Stimulated activated naive CD8-positive, alpha-beta T cell treated with anti-CD3 and anti-CD28 coated beads, Interleukin-15, amount 100 ng/mL, for 72 hours (primary cell): ENCODE results near the gene GRB2.

Source experiments
- ATAC-seq: fragments of 150-1000 bp; cut with Tn5 transposase; 2 replicates; pipeline ENCODE4 v1.10.0; 2021; ENCODE audit warnings: mild to moderate bottlenecking, moderate library complexity
- DNase-seq, 2 donors: peaks; one replicate each; pipeline ENCODE4 v3.0.0; 2021 to 2022
- H3K27ac Mint-ChIP-seq, 2 donors: one replicate each; pipeline ENCODE4 v1.8.0; 2022; ENCODE audit warnings: mild to moderate bottlenecking in 2 of 2, mixed read lengths in 2 of 2, moderate library complexity in 2 of 2
- H3K27me3 Mint-ChIP-seq: one replicate; pipeline ENCODE4 v1.8.0; 2022; ENCODE audit warnings: mixed read lengths
- H3K4me1 Mint-ChIP-seq: one replicate; pipeline ENCODE4 v1.8.0; 2022; ENCODE audit warnings: mild to moderate bottlenecking, mixed read lengths
- H3K4me3 Mint-ChIP-seq, 2 donors: one replicate each; pipeline ENCODE4 v1.8.0; 2022; ENCODE audit warnings: mild to moderate bottlenecking in 2 of 2, mixed read lengths in 2 of 2, moderate library complexity in 1 of 2
- H3K9me3 Mint-ChIP-seq, 2 donors: one replicate each; pipeline ENCODE4 v1.8.0; 2022; ENCODE audit warnings: mixed read lengths in 2 of 2

Gene GRB2

DNA sequence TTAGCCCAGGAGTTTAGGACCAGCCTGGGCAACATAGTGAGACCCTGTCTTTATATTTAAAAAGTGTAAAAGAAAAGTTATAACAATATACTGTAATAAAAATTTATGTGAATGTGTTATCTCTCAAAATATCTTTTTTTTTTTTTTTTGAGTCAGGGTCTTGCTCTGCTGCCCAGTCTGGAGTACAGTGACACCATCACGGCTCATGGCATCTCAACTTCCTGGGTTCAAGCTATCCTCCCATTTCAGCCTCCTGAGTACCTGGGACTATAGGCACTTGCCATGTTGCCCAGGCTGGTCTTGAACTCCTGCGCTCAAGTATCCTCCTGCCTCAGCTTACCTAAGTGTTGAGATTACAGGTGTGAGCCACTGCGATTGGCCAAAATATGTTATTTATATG, 70.8 kb downstream of the GRB2 start:
- H3K27ac Mint-ChIP-seq = no peak overlapping the region
- peaks cover 85% of the 10 kb centered on the region for H3K4me1 Mint-ChIP-seq
- no peak overlapping the region for H3K4me3 Mint-ChIP-seq

DNA sequence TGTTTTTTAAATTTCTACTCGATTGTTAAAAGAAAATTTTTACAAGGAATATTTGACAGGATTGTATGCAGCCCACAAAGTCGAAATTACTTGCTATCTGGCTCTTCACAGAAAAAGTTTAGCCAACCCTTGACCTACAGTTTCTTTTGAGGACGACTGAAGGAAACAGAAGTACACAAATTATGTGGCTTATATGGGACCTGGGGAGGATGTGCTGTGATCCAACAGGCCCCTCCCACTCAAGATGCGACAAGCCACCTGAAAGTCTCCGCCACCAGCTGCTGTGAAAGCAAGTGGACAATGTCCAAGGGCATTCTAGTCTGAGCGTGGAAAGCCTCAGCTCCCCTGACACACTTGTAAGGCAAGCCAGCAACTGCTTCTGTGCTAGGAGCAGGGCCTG, 73.8 kb downstream of the GRB2 start:
- no peak for DNase-seq
- no peaks in the 10 kb centered on the region for H3K9me3 Mint-ChIP-seq
- H3K4me3 Mint-ChIP-seq = no peak overlapping the region
- peaks cover 73% of the 10 kb centered on the region for H3K4me1 Mint-ChIP-seq
- peak overlapping the region in 1 of 2 donors; percentile 25 for H3K27ac Mint-ChIP-seq
- no peak for ATAC-seq
- no peaks in the 10 kb centered on the region for H3K27me3 Mint-ChIP-seq

More for the DNA sequence above, 70.8 kb downstream of the GRB2 start:
- H3K27me3 Mint-ChIP-seq = no peaks in the 10 kb centered on the region
- no peak for DNase-seq
- ATAC-seq = no peak
- no peaks in the 10 kb centered on the region for H3K9me3 Mint-ChIP-seq

- peak overlapping the region in 1 of 2 donors; percentile 54 for H3K27ac Mint-ChIP-seq
- no peaks in the 10 kb centered on the region for H3K9me3 Mint-ChIP-seq
- peaks cover 70% of the 10 kb centered on the region for H3K4me1 Mint-ChIP-seq
- no peaks in the 10 kb centered on the region for H3K27me3 Mint-ChIP-seq
- ATAC-seq (no peak), DNase-seq (no peak)
- H3K4me3 Mint-ChIP-seq = no peak overlapping the region
Observed at GRCh38 chr17:75327757-75328156, 77.7 kb downstream of the GRB2 start.

DNA sequence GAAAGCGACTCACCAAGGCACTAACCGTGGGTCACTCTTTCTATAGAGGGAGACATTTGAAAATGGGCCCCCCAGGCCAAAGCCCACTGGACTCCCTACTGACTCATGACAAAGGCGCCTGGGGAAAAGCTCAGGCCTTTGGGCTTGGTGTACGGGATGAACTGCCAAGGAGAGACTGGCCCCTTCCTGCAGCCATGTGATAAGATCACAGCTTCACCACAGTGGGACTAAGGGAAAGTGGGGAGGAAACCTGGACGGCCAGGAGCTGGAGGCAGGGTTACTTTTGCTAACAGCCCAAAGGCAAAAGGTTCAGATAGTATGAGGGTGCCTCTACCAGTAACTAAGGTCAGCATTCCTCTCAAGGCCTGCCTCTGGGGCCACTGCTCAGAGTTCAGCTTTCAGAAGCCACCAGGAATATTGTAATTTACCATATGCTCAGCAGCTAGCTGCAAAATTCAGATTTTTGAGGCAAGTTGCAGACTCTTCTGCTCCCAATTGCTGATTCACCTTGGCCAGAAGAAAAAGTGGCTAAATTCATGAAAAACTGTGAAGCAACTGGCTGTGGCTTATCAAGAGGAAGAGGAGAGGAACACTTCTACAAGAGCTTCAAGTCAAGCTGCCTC, 79.1 kb downstream of the GRB2 start:
- Mint-ChIP-seq H3K4me3 (no peak overlapping the region), H3K27ac (peak overlapping the region in 1 of 2 donors; percentile 50)
- DNase-seq = no peak

GRCh38 chr17:75325827-75326225, 79.7 kb downstream of the GRB2 start:
- Mint-ChIP-seq H3K4me3 (no peak overlapping the region), H3K4me1 (peaks cover 56% of the 10 kb centered on the region), H3K9me3 (no peaks in the 10 kb centered on the region), H3K27me3 (no peaks in the 10 kb centered on the region), H3K27ac (peak overlapping the region; percentile 27 to 50)
- ATAC-seq (no peak), DNase-seq (no peak)

More for the DNA sequence above, 79.1 kb downstream of the GRB2 start:
- Mint-ChIP-seq H3K4me1 (peaks cover 57% of the 10 kb centered on the region), H3K9me3 (no peaks in the 10 kb centered on the region), H3K27me3 (no peaks in the 10 kb centered on the region)
- ATAC-seq = no peak

DNA sequence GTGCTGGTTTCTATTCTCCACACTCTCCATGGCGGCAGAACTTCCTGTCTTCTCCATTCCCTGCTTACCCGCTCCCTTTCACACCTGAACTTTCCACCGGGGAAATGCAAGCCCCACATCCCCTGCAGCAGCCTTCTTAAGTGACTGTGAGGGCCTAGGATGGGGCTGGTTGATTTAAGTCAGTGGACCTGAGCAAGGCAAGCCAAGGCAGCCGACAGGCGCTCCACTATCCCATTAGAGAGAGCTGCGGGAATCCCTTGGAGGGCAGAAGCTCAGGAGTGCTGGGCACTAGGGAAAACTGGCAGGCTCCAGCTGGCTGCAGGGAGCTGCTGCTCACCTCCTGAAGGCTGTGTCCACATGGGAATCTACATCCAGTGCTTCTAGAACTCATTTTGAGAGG, 80.1 kb downstream of the GRB2 start:
- Mint-ChIP-seq H3K4me3 (no peak overlapping the region), H3K27me3 (no peaks in the 10 kb centered on the region), H3K9me3 (no peaks in the 10 kb centered on the region), H3K27ac (peak overlapping the region; percentile 16 to 72), H3K4me1 (peaks cover 51% of the 10 kb centered on the region)
- ATAC-seq (no peak), DNase-seq (no peak)

- Mint-ChIP-seq H3K27ac (no peak overlapping the region), H3K9me3 (no peaks in the 10 kb centered on the region), H3K4me1 (peaks cover 44% of the 10 kb centered on the region), H3K4me3 (no peak overlapping the region), H3K27me3 (no peaks in the 10 kb centered on the region)
- no peak for ATAC-seq
- no peak for DNase-seq
Observed at GRCh38 chr17:75321506-75321905, 84.0 kb downstream of the GRB2 start.

GRCh38 chr17:75319904-75320691, 85.4 kb downstream of the GRB2 start:
- no peak for ATAC-seq
- H3K4me3 Mint-ChIP-seq = no peak overlapping the region
- DNase-seq = no peak
- H3K4me1 Mint-ChIP-seq = peaks cover 44% of the 10 kb centered on the region
- H3K9me3 Mint-ChIP-seq = no peaks in the 10 kb centered on the region
- no peaks in the 10 kb centered on the region for H3K27me3 Mint-ChIP-seq
- H3K27ac Mint-ChIP-seq = peak overlapping the region in 1 of 2 donors; percentile 89

GRCh38 chr17:75318615-75319222, 86.8 kb downstream of the GRB2 start:
- Mint-ChIP-seq H3K9me3 (no peaks in the 10 kb centered on the region), H3K4me3 (no peak overlapping the region), H3K4me1 (peaks cover 53% of the 10 kb centered on the region), H3K27ac (peak overlapping the region in 1 of 2 donors; percentile 87), H3K27me3 (no peaks in the 10 kb centered on the region)
- no peak for ATAC-seq
- DNase-seq = no peak

GRCh38 chr17:75318211-75318610, 87.3 kb downstream of the GRB2 start:
- Mint-ChIP-seq H3K4me1 (peaks cover 53% of the 10 kb centered on the region), H3K9me3 (no peaks in the 10 kb centered on the region), H3K27ac (peak overlapping the region in 1 of 2 donors; percentile 78), H3K4me3 (no peak overlapping the region), H3K27me3 (no peaks in the 10 kb centered on the region)
- no peak for DNase-seq
- ATAC-seq = no peak

DNA sequence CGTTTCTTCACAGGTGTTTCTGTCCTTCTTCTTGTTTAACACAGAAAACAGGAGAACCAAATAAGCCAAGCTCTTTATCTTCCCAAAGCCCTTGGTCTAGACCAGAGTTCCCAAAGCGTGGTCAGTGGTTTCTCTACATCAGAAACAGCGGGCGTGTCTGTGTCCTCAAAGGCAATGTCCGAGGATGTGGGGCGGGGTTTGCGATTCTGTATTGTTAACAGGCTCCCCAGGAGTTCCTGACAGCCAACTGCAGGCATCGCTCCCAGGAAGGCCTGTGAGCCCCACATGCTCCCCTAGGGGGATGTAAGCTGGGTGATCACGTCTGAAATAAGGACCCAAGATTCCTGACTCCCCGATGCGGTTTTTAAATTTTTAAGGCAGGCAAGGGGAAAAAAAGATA, 87.8 kb downstream of the GRB2 start:
- Mint-ChIP-seq H3K4me1 (peaks cover 54% of the 10 kb centered on the region), H3K27me3 (no peaks in the 10 kb centered on the region), H3K27ac (peak overlapping the region; percentile 12 to 21), H3K9me3 (no peaks in the 10 kb centered on the region), H3K4me3 (peak overlapping the region in 1 of 2 donors; percentile 10)
- DNase-seq (no peak), ATAC-seq (no peak)

DNA sequence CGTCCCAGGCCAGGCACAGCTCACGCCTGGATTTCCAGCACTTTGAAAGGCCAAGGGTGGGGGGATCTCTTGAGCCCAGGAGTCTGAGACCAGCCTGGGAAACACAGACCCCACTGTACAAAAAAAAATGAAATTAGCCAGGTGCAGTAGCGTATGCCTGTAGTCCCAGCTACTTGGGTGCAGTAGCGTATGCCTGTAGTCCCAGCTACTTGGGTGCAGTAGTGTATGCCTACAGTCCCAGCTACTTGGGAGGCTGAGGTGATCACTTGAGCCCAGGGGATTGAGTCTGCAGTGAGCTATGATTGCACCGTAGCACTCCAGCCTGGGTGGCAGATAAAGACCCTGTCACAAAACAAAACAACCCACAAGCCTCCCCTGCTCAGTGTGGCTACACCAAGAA, 89.2 kb downstream of the GRB2 start:
- Mint-ChIP-seq H3K4me3 (peak overlapping the region; percentile 19 to 44), H3K9me3 (no peaks in the 10 kb centered on the region), H3K27ac (peak overlapping the region; percentile 72 to 80), H3K4me1 (peaks cover 59% of the 10 kb centered on the region), H3K27me3 (no peaks in the 10 kb centered on the region)
- DNase-seq (no peak), ATAC-seq (peak; percentile 35)

GRCh38 chr17:75315541-75316243, 89.8 kb downstream of the GRB2 start:
- H3K4me1 Mint-ChIP-seq = peaks cover 59% of the 10 kb centered on the region
- H3K27me3 Mint-ChIP-seq = no peaks in the 10 kb centered on the region
- no peaks in the 10 kb centered on the region for H3K9me3 Mint-ChIP-seq
- H3K27ac Mint-ChIP-seq = peak overlapping the region; percentile 74 to 80
- DNase-seq (no peak), ATAC-seq (peak; percentile 68)
- H3K4me3 Mint-ChIP-seq = peak overlapping the region; percentile 19 to 54

GRCh38 chr17:75313941-75314551, 91.4 kb downstream of the GRB2 start:
- ATAC-seq (peak; percentile 69), DNase-seq (no peak)
- Mint-ChIP-seq H3K27me3 (no peaks in the 10 kb centered on the region), H3K4me3 (peak overlapping the region; percentile 12 to 28), H3K27ac (peak overlapping the region; percentile 76 to 81), H3K4me1 (peaks cover 66% of the 10 kb centered on the region), H3K9me3 (no peaks in the 10 kb centered on the region)
